ENCODE results near the gene FGF14.

DNA sequence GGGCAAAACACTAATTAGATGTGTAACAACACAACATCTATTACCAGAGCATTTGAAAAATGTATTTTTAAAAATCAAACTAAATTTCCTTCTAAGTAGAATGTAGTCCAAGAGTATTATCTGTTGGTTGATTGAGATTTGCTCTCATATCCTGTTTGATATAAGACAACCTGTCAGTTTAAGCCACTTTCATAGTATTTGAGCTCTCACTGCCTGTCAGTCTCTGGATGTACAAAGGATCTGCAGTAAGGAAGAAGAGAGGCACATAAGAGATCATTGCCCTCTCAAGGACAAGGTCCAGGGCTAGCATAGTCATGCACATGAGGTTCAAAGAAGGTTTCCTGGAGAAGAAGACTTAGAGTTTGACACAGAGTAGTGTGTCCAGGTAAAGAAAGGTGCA is 57.4 kb downstream of the FGF14 start:
- TF ChIP-seq ZNF274 (IDR thresholded peaks at IDR 0.05; ENCODE audit: low read depth, low read length) = no peak
- TF ChIP-seq YY1 (IDR thresholded peaks at IDR 0.05; ENCODE audit: insufficient read depth, insufficient read length) = no peak
